Cardiac fibroblast (primary cell): Measurements from ENCODE around the gene CLDND2.

Experiments
- DNase-seq, 2 donors: peaks; one replicate each; pipeline versions ENCODE4 v3.0.0 to v3.0.0-alpha.2; 2010; ENCODE audit warnings: low read depth in 2 of 2
- H3K4me3 ChIP-seq, 2 donors: replicated peaks in 1 of 2; 1 replicate in 1 of 2; 2 replicates in 1 of 2; pipeline ENCODE4 v1.5.1; 2011; ENCODE audit warnings: low read depth in 2 of 2, low read length in 2 of 2, mild to moderate bottlenecking in 2 of 2, moderate library complexity in 1 of 2
- TF ChIP-seq, protein P1 (sequence below): IDR thresholded peaks from one replicate; pipeline ENCODE4 v1.5.1; 2011; ENCODE audit warnings: low read depth, mild to moderate bottlenecking, low read length, inconsistent platforms

The CLDND2 gene

DNA sequence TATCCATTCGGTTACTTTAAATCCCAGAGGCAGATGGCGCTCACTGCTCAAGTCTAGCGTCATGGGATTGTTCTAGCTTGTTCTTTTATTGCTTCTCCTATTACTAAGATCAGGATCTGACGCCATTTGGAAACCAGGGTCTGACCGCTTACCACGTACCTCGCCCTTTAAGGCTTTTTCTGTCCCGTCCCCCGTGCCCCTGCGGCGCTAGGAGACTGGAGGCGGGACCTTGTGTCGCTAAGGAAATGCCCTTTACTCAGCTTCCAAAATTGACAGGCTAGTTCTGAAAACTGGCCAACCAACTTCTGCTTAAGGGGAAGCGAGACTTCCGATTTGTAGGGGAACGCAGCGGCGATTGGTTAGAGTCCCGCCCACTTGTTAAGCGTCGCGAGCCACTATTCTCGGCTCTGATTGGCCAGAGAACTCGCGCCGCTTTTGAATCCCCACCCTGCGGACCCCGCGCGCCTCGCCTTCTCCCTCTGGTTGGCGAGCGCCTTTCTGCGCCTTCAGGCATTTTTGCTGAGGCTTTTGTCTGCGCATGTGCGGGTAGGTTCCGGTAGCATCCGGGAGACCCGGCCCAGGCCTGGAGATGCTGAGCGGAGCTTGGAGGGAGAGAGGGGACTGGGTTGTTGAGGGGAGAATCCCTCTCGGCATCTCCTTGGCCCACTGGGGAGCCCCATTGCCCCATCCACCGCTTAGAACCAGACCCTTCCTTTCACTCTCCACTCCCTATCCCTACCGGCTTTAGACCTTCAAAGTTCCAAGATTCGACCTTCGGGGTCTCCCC lies 25.4 kb upstream of the CLDND2 start:
- peak; percentile 99 for DNase-seq
- peak overlapping the region; percentile 44 to 60 for H3K4me3 ChIP-seq
- TF ChIP-seq, protein P1, sequence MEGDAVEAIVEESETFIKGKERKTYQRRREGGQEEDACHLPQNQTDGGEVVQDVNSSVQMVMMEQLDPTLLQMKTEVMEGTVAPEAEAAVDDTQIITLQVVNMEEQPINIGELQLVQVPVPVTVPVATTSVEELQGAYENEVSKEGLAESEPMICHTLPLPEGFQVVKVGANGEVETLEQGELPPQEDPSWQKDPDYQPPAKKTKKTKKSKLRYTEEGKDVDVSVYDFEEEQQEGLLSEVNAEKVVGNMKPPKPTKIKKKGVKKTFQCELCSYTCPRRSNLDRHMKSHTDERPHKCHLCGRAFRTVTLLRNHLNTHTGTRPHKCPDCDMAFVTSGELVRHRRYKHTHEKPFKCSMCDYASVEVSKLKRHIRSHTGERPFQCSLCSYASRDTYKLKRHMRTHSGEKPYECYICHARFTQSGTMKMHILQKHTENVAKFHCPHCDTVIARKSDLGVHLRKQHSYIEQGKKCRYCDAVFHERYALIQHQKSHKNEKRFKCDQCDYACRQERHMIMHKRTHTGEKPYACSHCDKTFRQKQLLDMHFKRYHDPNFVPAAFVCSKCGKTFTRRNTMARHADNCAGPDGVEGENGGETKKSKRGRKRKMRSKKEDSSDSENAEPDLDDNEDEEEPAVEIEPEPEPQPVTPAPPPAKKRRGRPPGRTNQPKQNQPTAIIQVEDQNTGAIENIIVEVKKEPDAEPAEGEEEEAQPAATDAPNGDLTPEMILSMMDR: peak; percentile 2

- TF ChIP-seq, protein P1: no peak
- no peak overlapping the region for H3K4me3 ChIP-seq
- no peak for DNase-seq
Observed at GRCh38 chr19:51392701-51393100, 23.9 kb upstream of the CLDND2 start.

GRCh38 chr19:51391073-51391611 lies 22.3 kb upstream of the CLDND2 start:
- DNase-seq: no peak
- TF ChIP-seq, protein P1: no peak
- H3K4me3 ChIP-seq: no peak overlapping the region

DNA sequence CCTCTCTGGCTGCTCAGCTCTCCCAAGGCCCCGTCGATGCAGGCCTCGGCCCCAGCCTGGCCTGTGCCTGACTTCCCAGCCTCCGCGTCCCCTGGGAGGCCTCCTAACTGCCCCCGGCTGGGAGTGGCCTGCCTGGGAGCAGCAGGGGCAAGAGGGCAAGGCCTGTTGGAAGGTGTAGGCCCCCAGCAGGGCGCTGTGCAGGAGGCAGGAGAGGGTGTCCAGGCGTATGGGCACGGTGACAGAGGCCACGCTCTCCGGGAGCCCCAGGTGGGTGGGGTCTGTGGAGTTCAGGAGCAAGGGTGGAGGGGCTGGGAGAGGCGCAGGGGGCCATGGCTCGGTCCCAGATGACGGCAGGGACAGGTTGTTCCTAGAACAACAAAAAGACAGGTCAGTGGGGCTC lies 20.3 kb upstream of the CLDND2 start:
- TF ChIP-seq, protein P1: no peak
- no peak overlapping the region for H3K4me3 ChIP-seq
- DNase-seq: no peak

DNA sequence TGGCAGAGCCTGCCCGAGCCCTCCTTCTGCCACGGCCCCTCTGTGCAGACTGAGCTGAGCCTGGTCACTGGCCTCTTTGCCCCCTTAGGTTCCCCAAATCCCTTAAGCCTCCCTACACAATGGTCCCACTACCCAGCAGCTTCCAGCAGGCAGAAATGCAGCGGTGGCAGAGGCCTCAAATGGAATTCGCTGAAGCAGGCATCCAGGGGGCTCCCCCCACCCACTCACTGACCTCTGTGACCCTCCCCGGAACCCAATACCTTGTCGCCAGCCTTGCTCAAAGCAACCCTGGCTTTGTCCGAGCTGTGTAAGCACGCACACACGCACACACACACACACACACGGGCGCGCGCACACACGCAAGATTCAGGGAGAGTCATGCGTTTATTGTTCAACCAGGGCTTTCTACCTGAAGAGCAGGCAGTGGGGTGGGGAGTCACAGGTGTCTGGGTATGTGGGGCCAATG lies 19.2 kb upstream of the CLDND2 start, which contains the start of gene LIM2:
TSS of gene LIM2 (minus strand) at position 51 of the 466 bp plus-strand sequence. CDS start 531 bp downstream, outside the sequence.
- no peak for DNase-seq
- no peak within 1 kb of the TSS for H3K4me3 ChIP-seq
- TF ChIP-seq, protein P1: no peak

DNA sequence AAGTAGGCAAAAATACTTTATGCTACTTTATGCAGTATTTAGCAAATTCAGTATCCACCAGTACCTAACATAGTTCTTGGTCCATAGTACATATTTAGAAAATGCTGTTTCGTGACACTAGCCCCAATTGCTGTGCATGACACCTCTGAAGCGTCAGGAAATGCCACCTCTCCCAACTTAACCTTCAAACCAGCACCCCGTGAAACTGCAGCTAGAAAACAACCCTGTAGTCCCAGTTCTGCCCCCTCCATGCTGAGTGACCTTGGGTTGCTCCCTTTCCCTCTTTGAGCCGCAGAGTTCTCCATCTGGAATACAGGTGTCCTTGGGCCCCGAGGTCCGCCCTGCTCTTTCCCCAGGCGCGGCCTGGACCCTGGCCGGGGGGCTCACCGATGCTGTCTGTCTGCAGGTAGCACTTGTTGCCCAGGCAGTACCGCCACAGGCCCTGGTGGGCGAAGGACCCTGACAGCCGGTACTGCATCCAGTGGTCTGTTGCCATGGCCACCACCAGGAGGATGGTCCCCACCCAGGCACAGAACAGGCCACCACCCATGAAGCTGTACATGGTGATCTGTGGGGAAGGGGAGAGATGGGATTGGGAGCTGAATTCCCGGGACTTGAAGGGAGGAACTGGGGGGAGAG lies 18.2 kb upstream of the CLDND2 start:
- H3K4me3 ChIP-seq: no peak overlapping the region
- TF ChIP-seq, protein P1: no peak
- DNase-seq: no peak
